A549 (cell line): ENCODE measurements around the gene KAT2B.

Experiments used
- ESRRA ChIP-seq: fragments of 150-350 bp; IDR thresholded peaks from 2 replicates; pipeline ENCODE4 v1.6.1; 2014; ENCODE audit warnings: mild to moderate bottlenecking, low read length, borderline replicate concordance
- POLR2A ChIP-seq: IDR thresholded peaks from 2 replicates; pipeline ENCODE4 v1.6.1; 2012; ENCODE audit warnings: mild to moderate bottlenecking, low read length
- SMC3 ChIP-seq: fragments of >200 bp; sonication (Bioruptor Twin); formaldehyde crosslinking; IDR thresholded peaks from 3 replicates; pipeline ENCODE4 v1.6.1; 2018; ENCODE audit warnings: inconsistent platforms
- TF ChIP-seq, protein P1 (sequence below): fragments of >200 bp; sonication (Bioruptor Twin); formaldehyde crosslinking; IDR thresholded peaks from 3 replicates; pipeline ENCODE4 v1.5.1; 2016
- TF ChIP-seq, protein P2 (sequence below): fragments of 450-650 bp; IDR thresholded peaks from 2 replicates; pipeline ENCODE4 v1.6.1; 2014; ENCODE audit warnings: antibody characterized with exemption

- no peak for TF ChIP-seq SMC3
- TF ChIP-seq, protein P1, sequence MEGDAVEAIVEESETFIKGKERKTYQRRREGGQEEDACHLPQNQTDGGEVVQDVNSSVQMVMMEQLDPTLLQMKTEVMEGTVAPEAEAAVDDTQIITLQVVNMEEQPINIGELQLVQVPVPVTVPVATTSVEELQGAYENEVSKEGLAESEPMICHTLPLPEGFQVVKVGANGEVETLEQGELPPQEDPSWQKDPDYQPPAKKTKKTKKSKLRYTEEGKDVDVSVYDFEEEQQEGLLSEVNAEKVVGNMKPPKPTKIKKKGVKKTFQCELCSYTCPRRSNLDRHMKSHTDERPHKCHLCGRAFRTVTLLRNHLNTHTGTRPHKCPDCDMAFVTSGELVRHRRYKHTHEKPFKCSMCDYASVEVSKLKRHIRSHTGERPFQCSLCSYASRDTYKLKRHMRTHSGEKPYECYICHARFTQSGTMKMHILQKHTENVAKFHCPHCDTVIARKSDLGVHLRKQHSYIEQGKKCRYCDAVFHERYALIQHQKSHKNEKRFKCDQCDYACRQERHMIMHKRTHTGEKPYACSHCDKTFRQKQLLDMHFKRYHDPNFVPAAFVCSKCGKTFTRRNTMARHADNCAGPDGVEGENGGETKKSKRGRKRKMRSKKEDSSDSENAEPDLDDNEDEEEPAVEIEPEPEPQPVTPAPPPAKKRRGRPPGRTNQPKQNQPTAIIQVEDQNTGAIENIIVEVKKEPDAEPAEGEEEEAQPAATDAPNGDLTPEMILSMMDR, result no peak
- TF ChIP-seq, protein P2, sequence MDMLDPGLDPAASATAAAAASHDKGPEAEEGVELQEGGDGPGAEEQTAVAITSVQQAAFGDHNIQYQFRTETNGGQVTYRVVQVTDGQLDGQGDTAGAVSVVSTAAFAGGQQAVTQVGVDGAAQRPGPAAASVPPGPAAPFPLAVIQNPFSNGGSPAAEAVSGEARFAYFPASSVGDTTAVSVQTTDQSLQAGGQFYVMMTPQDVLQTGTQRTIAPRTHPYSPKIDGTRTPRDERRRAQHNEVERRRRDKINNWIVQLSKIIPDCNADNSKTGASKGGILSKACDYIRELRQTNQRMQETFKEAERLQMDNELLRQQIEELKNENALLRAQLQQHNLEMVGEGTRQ, result no peak
- TF ChIP-seq ESRRA, result no peak
- TF ChIP-seq POLR2A, result no peak
These were observed 31.6 kb upstream of the KAT2B start for GRCh38 chr3:20008646-20009045.
